HG02588 (cell line): ENCODE results near the gene KCNAB3.
"Not testable (repeated sequence)": the region's sequence is repeated elsewhere in the genome, so short reads cannot be mapped to it uniquely, and the experiment has no call there.

Experiments used
- ATAC-seq: cut with Tn5 transposase; IDR thresholded peaks from one replicate; pipeline ENCODE4 v1.9.1; 2021; ENCODE audit warnings: mild to moderate bottlenecking, moderate library complexity; ENCODE audit not compliant: unreplicated experiment

The KCNAB3 gene

GRCh38 chr17:7929158-7930023 is at the start of gene KCNAB3:
Gene KCNAB3 (minus strand): TSS chr17:7929856. CDS start chr17:7929435, 421 bp downstream.
- ATAC-seq, result no peak

GRCh38 chr17:7977805-7978204 is 48.1 kb upstream of the KCNAB3 start:
- no peak for ATAC-seq

- no peak for ATAC-seq
Observed at GRCh38 chr17:7977039-7977438, 47.4 kb upstream of the KCNAB3 start.

GRCh38 chr17:7974638-7975131 is 45.0 kb upstream of the KCNAB3 start:
- no peak for ATAC-seq

- no peak for ATAC-seq
Observed at GRCh38 chr17:7972131-7972785, 42.6 kb upstream of the KCNAB3 start.

GRCh38 chr17:7971651-7972050 is 42.0 kb upstream of the KCNAB3 start:
- no peak for ATAC-seq

- no peak for ATAC-seq
Observed at GRCh38 chr17:7969433-7969832, 39.8 kb upstream of the KCNAB3 start.

- ATAC-seq, result no peak
Observed at GRCh38 chr17:7967751-7968150, 38.1 kb upstream of the KCNAB3 start.

- no peak for ATAC-seq
Observed at GRCh38 chr17:7961421-7961820, 31.8 kb upstream of the KCNAB3 start.

GRCh38 chr17:7959503-7960253 is 30.0 kb upstream of the KCNAB3 start:
- ATAC-seq, result no peak

GRCh38 chr17:7956228-7956965 is 26.7 kb upstream of the KCNAB3 start:
- ATAC-seq, result no peak

GRCh38 chr17:7955414-7956227 is 26.0 kb upstream of the KCNAB3 start:
- no peak for ATAC-seq

GRCh38 chr17:7953266-7953665 is 23.6 kb upstream of the KCNAB3 start:
- not testable (repeated sequence) for ATAC-seq

GRCh38 chr17:7951143-7951792 is 21.6 kb upstream of the KCNAB3 start:
- peak; percentile 51 for ATAC-seq

GRCh38 chr17:7950578-7950977 is 20.9 kb upstream of the KCNAB3 start:
- no peak for ATAC-seq

GRCh38 chr17:7947651-7948050 is 18.0 kb upstream of the KCNAB3 start:
- ATAC-seq, result no peak

GRCh38 chr17:7946441-7946840 is 16.8 kb upstream of the KCNAB3 start:
- ATAC-seq, result no peak

- ATAC-seq, result no peak
Observed at GRCh38 chr17:7945651-7946050, 16.0 kb upstream of the KCNAB3 start.

GRCh38 chr17:7944326-7944725 is 14.7 kb upstream of the KCNAB3 start:
- ATAC-seq, result no peak
